NCI-H510A (cell line): ENCODE results near the gene LMX1B.

Source experiments
- DNase-seq: peaks from one replicate; lab custom pipeline; 2025; lab: John Stamatoyannopoulos, UW

LMX1B gene

GRCh38 chr9:126676685-126677143 is 63.0 kb downstream of the LMX1B start:
- DNase-seq: no peak

- DNase-seq: no peak
These were observed 63.7 kb downstream of the LMX1B start for GRCh38 chr9:126677188-126678084.

GRCh38 chr9:126678989-126679388 is 65.3 kb downstream of the LMX1B start:
- no peak for DNase-seq

GRCh38 chr9:126681336-126681735 is 67.6 kb downstream of the LMX1B start:
- DNase-seq: no peak

- no peak for DNase-seq
These were observed 68.5 kb downstream of the LMX1B start for GRCh38 chr9:126682113-126682810.

- DNase-seq: no peak
These were observed 69.4 kb downstream of the LMX1B start for GRCh38 chr9:126682928-126683697.

- no peak for DNase-seq
These were observed 69.9 kb downstream of the LMX1B start for GRCh38 chr9:126683698-126684044.

GRCh38 chr9:126684345-126684744 is 70.6 kb downstream of the LMX1B start:
- DNase-seq: no peak

- no peak for DNase-seq
These were observed 71.3 kb downstream of the LMX1B start for GRCh38 chr9:126684965-126685465.

GRCh38 chr9:126687930-126688461 is 74.3 kb downstream of the LMX1B start:
- DNase-seq: no peak

GRCh38 chr9:126688617-126689016 is 74.9 kb downstream of the LMX1B start:
- DNase-seq: no peak

GRCh38 chr9:126689027-126689825 is 75.5 kb downstream of the LMX1B start:
- no peak for DNase-seq

GRCh38 chr9:126690431-126691051 is 76.8 kb downstream of the LMX1B start:
- DNase-seq: no peak

GRCh38 chr9:126692041-126692758 is 78.5 kb downstream of the LMX1B start:
- DNase-seq: no peak

GRCh38 chr9:126692759-126693427 is 79.2 kb downstream of the LMX1B start:
- DNase-seq: no peak

GRCh38 chr9:126693428-126693944 is 79.8 kb downstream of the LMX1B start:
- no peak for DNase-seq

- no peak for DNase-seq
These were observed 80.7 kb downstream of the LMX1B start for GRCh38 chr9:126694206-126695081.

- DNase-seq: no peak
These were observed 81.5 kb downstream of the LMX1B start for GRCh38 chr9:126695186-126695585.
